Nephron progenitor cell (in vitro differentiated cells): ENCODE results near the gene A3GALT2.

Experiments
- DNase-seq: peaks from one replicate; pipeline ENCODE4 v3.0.0; 2021
- H3K27ac Mint-ChIP-seq: 2 replicates; pipeline ENCODE4 v1.8.0; 2021; ENCODE audit warnings: mild to moderate bottlenecking, moderate library complexity, mixed read lengths
- H3K27me3 Mint-ChIP-seq: 2 replicates; pipeline ENCODE4 v1.8.0; 2021; ENCODE audit warnings: mild to moderate bottlenecking, low read depth, mixed read lengths; ENCODE audit not compliant: poor library complexity
- H3K36me3 Mint-ChIP-seq: 2 replicates; pipeline ENCODE4 v1.8.0; 2021; ENCODE audit warnings: low read depth, mixed read lengths
- H3K4me1 Mint-ChIP-seq: 2 replicates; pipeline ENCODE4 v1.8.0; 2021; ENCODE audit warnings: mixed read lengths
- H3K4me3 Mint-ChIP-seq: 2 replicates; pipeline ENCODE4 v1.8.0; 2021; ENCODE audit warnings: mild to moderate bottlenecking, moderate library complexity, mixed read lengths
- H3K9me3 Mint-ChIP-seq: 2 replicates; pipeline ENCODE4 v1.8.0; 2021; ENCODE audit warnings: mild to moderate bottlenecking, moderate library complexity, mixed read lengths
- TF ChIP-seq, protein P1 (sequence below): fragments of 200-600 bp; sonication (generic); IDR thresholded peaks from 2 replicates; pipeline ENCODE4 v1.5.0; 2021; ENCODE audit warnings: antibody characterized with exemption

Gene A3GALT2

DNA sequence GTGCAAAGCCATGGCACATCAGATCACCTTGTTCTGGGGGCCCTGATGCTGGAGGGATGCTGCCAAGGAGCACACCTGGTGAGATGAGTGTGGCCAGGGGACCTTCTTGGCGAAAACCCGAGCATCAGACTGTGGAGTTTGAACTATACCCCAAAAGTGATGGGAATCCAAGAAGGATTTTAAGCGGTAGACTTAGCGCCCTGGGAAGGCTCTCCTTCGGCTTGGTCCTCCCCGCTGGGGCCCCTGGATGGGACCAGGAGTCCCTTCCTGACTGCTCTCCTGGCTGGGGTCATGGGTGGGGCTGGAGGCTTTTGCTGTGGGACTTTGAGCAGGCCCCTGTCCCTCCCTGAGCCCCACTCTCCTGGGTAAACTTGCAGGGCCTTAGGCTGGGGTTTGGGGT is 54.1 kb downstream of the A3GALT2 start:
- H3K4me3 Mint-ChIP-seq = no peak overlapping the region
- no peak for DNase-seq
- TF ChIP-seq, protein P1, sequence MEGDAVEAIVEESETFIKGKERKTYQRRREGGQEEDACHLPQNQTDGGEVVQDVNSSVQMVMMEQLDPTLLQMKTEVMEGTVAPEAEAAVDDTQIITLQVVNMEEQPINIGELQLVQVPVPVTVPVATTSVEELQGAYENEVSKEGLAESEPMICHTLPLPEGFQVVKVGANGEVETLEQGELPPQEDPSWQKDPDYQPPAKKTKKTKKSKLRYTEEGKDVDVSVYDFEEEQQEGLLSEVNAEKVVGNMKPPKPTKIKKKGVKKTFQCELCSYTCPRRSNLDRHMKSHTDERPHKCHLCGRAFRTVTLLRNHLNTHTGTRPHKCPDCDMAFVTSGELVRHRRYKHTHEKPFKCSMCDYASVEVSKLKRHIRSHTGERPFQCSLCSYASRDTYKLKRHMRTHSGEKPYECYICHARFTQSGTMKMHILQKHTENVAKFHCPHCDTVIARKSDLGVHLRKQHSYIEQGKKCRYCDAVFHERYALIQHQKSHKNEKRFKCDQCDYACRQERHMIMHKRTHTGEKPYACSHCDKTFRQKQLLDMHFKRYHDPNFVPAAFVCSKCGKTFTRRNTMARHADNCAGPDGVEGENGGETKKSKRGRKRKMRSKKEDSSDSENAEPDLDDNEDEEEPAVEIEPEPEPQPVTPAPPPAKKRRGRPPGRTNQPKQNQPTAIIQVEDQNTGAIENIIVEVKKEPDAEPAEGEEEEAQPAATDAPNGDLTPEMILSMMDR = no peak
- H3K27me3 Mint-ChIP-seq = no peaks in the 10 kb centered on the region
- H3K9me3 Mint-ChIP-seq = no peaks in the 10 kb centered on the region
- H3K36me3 Mint-ChIP-seq = peaks cover 24% of the 10 kb centered on the region
- H3K27ac Mint-ChIP-seq = no peak overlapping the region
- H3K4me1 Mint-ChIP-seq = peaks cover 44% of the 10 kb centered on the region

GRCh38 chr1:33265780-33266605 is 54.9 kb downstream of the A3GALT2 start:
- Mint-ChIP-seq H3K4me3 (no peak overlapping the region), H3K27me3 (no peaks in the 10 kb centered on the region), H3K27ac (peak overlapping the region; percentile 92), H3K4me1 (peaks cover 44% of the 10 kb centered on the region), H3K36me3 (peaks cover 22% of the 10 kb centered on the region), H3K9me3 (no peaks in the 10 kb centered on the region)
- no peak for DNase-seq
- TF ChIP-seq, protein P1 = no peak

DNA sequence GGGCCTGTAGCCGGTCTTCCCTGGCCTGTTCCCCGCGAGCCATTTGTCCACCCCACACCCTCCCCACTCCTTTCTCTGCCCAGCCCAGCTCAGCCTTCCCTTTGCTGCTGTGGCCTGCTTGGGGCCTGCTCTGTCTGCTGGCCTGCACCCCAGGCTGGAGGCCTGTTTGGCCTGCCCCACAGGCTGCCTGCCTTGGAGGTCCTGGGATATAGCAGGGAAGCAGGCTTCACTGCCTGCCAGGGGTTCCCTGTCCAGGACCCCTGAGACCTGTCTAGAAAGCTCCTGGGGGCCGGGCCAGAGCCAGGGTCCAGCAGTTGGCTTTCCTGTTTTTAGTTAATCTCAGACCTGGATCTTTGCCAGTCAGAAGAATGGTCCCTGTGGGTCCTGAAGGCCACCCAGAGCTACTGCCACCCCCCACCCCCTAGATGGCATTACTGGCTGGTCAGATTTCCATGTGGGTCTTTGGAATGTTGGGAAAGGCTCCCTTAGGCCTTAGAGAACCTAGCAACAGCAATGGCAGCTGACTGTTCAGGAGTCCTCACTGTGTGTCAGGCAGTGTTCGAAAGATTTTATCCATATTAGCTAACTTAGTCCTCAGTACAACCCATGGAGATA is 56.9 kb downstream of the A3GALT2 start:
- Mint-ChIP-seq H3K36me3 (peaks cover 21% of the 10 kb centered on the region), H3K27me3 (peaks cover 3% of the 10 kb centered on the region), H3K9me3 (no peaks in the 10 kb centered on the region), H3K27ac (no peak overlapping the region), H3K4me3 (no peak overlapping the region), H3K4me1 (peaks cover 52% of the 10 kb centered on the region)
- DNase-seq = no peak
- TF ChIP-seq, protein P1 = no peak

GRCh38 chr1:33261344-33261743 is 59.6 kb downstream of the A3GALT2 start:
- Mint-ChIP-seq H3K4me1 (peaks cover 52% of the 10 kb centered on the region), H3K9me3 (no peaks in the 10 kb centered on the region), H3K36me3 (peaks cover 21% of the 10 kb centered on the region), H3K27me3 (peaks cover 3% of the 10 kb centered on the region), H3K4me3 (no peak overlapping the region), H3K27ac (peak overlapping the region; percentile 87)
- DNase-seq = no peak
- TF ChIP-seq, protein P1 = no peak

DNA sequence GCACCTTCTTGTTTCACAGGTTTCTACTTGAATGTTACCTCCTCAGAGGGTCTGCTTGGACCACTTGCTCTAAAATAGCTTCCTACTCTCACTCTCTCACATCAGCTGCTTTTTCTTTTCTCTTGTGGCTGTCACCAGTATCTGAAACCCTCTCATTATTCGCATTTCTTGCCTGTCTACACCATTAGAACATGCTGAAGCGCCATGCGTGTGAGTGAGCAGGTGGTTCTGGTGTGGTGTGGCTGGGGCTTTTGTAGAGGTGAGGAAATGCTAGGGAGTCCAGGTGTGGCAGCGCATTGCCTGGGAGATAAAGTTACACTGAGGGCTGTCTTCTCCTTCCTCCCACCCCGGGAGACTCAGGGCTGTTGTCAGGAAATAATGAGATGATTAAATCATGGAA is 60.5 kb downstream of the A3GALT2 start:
- Mint-ChIP-seq H3K27me3 (peaks cover 3% of the 10 kb centered on the region), H3K4me1 (peaks cover 52% of the 10 kb centered on the region), H3K36me3 (peaks cover 21% of the 10 kb centered on the region), H3K27ac (no peak overlapping the region), H3K9me3 (no peaks in the 10 kb centered on the region), H3K4me3 (peak overlapping the region; percentile 4)
- DNase-seq = no peak
- TF ChIP-seq, protein P1 = no peak
